NCI-H2227 treated with DMSO at 0.1 percent for 48 hours (cell line): ENCODE measurements around the gene KCNK2.

ENCODE experiments used
- DNase-seq: peaks from one replicate; lab custom pipeline; 2025; lab: John Stamatoyannopoulos, UW

KCNK2 gene

DNA sequence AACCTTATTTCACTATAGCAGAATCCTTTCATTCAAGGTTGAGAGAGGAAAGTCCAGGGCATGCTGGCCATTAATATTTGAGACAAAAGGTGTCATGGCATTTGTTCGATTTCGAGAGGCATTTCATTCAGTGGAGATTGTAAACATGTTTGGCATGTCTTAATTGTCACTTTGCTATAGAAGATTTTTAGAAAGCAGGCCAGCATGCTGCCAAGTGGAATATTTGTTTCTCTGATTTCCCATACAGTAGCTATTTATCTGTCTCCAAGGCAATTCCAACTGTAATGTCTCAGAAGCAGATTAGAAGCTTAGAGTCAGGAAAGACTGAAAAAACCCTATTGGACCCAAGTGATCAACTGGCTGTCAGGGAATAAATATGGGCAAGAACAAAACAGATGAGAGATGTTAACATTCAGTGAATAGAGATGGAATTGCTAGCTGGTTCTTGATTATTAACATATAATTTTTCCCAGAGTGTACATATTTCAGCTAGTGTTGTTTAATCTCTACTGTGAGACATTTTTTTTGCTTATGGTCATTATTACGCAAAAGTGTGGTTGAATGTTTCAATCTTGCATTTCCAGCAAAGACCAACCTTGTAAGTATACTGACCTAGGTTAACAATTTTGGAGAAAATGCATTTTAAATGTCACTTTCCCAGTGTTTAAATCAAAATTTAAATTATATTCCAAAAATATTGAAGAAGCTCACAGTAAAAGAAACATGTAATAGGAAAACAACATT lies 174.6 kb downstream of the KCNK2 start:
- no peak for DNase-seq

DNA sequence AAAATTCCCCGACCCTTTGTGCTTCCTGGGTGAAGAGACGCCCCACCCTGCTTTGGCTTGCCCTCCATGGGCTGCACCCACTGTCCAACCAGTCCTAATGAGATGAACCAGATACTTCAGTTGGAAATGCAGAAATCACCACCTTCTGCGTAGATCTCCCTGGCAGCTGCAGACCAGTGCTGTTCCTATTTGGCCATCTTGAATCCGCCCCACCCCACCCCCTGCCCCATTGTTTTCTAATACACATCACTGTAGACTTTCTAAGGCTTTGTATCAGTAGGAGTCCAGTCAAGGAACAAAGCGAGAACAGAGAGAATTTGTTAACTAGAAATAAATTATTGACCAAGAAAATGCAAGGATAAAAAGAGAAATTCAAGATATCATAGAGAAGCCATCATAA lies 178.2 kb downstream of the KCNK2 start:
- no peak for DNase-seq

DNA sequence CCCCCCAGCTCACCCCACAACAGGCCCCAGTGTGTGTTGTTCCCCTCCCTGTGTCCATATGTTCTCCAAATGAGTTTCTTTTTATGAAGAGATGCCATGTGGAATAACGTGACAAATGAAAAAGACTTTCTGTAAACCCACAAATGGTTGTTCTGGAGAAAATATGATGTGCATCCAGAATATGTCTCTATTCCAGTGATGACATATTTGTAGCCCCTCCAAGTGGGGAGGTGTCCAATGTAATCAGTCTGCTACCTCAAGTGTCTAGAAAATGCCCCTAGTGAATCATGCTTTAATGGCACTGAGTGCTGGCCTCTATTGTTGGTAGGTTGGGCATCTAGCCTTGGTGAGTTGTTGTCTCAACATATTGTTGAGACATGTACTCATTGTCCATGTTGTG lies 179.6 kb downstream of the KCNK2 start:
- DNase-seq = no peak

DNA sequence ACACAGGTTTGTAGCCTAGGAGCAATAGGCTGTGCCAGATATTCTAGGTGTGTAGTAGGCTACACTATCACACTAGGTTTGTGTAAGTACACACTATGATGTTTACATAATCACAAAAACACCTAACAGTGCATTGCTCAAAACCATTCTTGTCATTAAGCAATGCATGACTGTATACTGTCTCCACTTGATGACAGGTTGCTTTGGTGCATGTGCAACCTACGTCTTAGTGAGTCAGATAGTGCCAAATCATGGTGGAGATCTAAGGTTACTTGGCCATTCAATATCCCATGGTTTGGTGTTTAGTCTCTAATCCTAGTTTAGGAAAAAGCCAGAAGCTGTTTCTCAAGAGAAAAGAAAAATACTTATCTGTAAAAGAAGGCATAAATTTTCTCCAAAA lies 181.1 kb downstream of the KCNK2 start:
- no peak for DNase-seq

DNA sequence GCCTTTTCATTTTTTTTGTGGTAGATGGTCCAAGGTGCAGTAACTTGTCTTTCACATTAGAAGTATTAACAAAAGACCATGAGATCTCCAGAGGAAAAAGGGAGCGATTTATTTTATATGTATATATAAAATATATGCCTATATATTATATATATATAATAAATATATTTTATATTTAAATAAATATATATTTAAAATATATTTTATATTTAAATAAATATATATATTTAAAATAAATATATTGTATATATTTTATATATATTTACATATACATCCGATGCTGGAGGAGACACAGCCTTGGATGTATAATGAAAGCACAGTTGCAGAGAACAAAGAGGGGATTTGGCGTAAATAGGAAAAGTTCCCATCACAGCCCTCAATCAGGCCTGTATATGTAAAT lies 182.1 kb downstream of the KCNK2 start:
- DNase-seq = no peak

DNA sequence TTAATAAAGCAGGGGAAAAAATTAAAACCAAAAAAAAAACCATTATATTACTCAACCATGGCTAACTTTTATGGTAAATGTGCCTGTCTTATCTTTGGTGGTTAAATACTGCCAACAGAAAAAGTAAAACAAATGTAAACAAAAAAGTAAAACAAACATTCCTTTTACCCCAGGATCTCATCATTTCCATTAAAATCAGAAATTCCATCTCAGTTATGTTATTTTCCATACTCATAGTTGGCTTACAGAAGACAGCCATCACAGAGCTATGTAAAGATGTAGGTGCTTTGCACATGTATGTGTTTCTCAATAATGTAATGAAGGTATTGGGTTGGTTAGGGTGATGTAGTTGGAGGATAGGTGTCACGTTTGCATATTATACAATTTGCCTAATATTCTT lies 185.0 kb downstream of the KCNK2 start:
- no peak for DNase-seq

DNA sequence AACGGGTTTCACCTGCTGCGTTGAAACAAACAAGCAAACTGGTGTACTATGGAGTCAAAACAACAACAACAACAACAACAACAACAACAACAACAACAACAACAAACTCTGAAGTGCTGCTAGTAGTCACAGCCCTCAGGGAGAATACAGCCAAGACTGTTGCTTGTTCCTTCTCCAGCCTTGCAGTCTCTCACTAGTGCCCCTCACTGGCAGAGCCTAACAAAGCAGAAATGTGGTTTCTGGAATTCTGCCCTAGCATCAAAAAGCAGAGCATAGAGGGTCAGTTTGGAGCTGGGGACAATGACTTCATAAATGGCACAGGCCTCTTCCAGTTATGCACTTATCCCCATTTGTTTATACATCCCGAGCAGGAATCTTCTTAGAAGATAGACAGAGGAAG lies 187.4 kb downstream of the KCNK2 start:
- DNase-seq = no peak

DNA sequence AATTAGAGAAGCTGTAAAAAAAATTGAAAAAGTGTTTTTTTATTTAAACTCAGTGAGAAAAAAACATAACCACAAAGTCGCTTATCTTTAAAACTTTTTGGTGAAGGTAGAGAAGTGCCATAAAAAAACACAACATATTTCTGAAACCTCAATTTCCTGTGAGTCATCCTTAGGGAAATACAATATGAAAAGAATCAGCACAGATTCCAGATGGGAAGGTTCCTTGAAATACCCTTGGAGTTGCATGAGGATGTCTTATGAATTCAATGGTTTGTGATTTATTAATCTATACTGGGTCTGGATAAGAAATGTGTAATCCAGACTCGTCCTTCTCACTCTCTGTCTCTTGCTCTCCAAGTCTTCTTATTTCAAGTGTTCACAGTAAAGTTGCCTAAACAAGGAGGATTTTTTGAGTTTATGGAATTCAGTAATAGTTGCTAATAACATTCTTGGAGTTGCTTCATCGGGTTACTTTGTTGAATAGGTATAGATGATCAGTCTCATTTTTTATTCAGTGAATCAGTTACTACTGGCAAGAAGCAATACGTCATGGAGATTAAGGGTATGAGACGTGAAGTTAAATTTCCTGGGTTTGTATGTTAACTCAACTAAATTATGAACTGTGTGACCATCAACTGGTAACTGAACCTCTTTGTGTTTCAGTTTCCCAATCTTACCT lies 191.4 kb downstream of the KCNK2 start:
- no peak for DNase-seq

DNA sequence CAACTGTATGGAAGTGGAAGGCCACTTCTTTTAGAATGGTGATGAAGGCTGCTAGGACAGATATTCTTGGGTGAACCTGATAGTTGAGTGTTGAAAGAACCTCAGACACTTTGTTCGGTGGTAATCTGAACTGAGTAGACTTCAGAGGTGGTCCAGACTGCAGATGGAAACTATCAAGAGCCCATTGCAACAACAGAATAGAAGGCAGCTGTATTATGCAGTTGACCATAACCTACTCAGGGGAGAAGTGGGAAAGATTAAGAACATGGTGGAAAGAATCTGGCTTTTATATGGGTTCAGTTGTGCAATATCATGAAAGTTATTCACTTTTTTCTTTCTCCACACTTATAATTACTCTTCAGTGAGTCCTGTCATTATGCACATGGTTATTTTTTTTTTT lies 194.0 kb downstream of the KCNK2 start:
- no peak for DNase-seq

DNA sequence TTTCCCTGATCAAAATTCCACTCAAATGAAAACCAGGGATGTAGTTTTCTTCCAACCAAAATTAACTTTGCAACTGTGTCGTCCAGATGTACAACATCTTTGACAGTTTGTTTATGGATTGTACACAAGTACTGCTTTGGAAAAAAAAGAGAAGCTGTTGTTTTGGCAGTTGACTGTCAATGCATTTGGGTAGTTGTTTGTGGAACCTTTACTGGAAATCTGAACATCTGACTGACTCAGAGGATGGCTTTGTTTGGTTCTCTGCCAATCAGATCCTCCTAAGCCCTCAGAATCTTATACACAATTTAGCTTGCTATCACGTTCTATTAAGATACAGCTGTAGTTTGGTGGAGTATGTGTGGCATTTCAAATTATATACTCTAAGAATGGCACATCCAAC lies 195.0 kb downstream of the KCNK2 start:
- DNase-seq = no peak

DNA sequence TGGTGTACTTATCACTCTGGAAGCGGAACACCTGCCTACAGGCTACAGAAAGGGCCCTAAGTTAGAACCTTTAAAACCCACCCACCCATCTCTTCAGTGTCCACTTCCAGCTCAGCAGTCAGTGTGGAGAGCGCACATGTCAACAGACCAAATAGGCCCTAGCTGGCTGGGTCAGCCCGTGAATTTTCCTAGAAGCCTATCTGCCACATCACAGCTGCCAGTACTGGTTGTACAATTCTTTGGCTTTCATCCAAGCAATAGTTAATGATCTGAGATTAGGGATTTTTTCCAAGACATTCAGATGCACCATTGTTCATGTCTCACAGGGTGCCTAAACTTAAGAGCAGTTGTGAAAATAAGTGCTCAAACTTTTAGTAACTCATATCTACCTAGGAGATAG lies 197.1 kb downstream of the KCNK2 start:
- DNase-seq = no peak

DNA sequence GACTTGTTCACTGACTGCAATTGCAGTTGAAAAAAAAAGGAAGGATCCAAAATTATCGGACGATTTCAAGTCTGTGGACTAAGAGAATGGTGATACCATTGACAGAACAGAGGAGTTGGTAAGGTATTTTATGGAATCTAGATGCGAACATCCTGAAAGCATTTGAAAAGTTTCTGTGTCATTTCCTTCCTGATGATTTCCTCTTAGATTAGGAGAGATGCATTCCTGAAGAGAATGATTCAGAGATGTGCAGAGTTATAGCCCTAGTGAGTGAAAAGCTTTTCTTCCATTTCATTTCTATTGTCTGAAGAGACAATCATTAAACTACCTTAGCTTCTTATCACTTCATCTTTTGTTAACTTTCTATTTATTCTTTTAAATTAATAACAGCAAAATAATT lies 200.0 kb downstream of the KCNK2 start:
- no peak for DNase-seq

DNA sequence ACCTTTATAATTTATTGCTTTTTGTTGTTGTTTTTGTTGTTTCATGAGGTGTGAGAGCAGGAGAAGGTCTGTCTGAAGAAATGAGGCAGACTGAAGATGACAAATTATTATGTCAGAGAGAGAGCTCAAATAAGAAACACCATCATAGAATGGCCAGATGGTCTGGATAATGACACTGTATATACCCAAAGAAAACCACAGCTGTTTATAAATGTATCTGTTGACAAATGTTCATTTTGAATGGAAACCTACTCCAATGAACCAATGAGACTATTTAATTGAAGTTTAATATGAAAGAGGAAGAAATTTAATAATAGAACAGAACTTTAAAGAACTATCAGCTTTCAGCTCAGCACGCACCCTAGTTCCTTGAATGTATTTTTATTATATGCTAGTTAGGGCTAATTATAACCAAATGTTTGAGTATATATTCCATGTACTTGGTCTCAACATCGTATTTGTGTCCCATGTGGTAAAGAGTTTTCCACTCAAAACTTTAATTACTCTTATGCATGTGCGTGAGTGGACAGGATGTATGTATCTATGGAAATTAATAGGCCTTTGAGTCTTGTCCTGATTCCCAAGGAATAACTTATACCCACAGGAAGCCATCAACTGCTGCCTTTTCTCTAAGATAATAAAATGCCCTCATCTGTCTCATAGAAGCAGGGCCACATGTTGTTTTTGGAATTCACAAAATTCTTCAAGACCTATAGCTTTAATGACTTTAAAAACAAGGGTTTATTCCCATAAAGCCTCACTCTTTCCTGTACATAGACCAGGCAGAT lies 202.7 kb downstream of the KCNK2 start:
- DNase-seq = no peak
